Placental pericyte (primary cell): ENCODE data around the gene ZNF775. TPM values are rescaled to one million over a fixed set of nuclear protein-coding genes. Genes with fewer than 3 reads are reported as not detected.

Experiments used
- total RNA-seq: library from RNA; depleted of rRNA; stranded (reverse); fragments of >200 nt; gene quantifications from 2 replicates; pipeline ENCODE4 v1.2.3, GENCODE V29; 2012

ZNF775 gene
- total RNA-seq, result 4.2 and 6.7 TPM in 2 replicates

GRCh38 chr7:150378853-150379440 is at the start of gene ZNF775:
Gene ZNF775 (plus strand): TSS chr7:150379330. CDS start chr7:150388471, 9,141 bp downstream.

GRCh38 chr7:150341263-150342120 is 37.6 kb upstream of the ZNF775 start, which contains the start of gene RARRES2:
Gene RARRES2 (minus strand): TSS chr7:150341629. CDS start chr7:150340609, 1,020 bp downstream.

GRCh38 chr7:150368096-150368883 is 10.8 kb upstream of the ZNF775 start, which contains the start of gene REPIN1:
Gene REPIN1 (plus strand): TSS chr7:150368822. CDS start chr7:150369712, 890 bp downstream.

Other genes with a start within 250 kb of the ZNF775 start
- gene LRRC61, start 56.0 kb upstream of the ZNF775 start, total RNA-seq, result 2.3 and 2.8 TPM in 2 replicates
- gene ACTR3C, start 55.8 kb upstream of the ZNF775 start, total RNA-seq, result 2.0 TPM in 2 replicates
- 4.6 and 35.2 TPM in 2 replicates for gene RARRES2, start 37.7 kb upstream of the ZNF775 start, total RNA-seq
- 54.3 and 108 TPM in 2 replicates for gene REPIN1, start 10.5 kb upstream of the ZNF775 start, total RNA-seq
- under 0.01 TPM in 1 of 2 replicates, not detected in the other for gene GIMAP8, start 71.3 kb downstream of the ZNF775 start, total RNA-seq
- not detected in 2 replicates for gene GIMAP7, start 135.5 kb downstream of the ZNF775 start, total RNA-seq
- gene GIMAP4, start 188.1 kb downstream of the ZNF775 start, total RNA-seq, result 0.14 TPM in 1 of 2 replicates, not detected in the other